OCI-LY1 (cell line): ENCODE data around the gene NACC2.

Source experiments
- EZH2 ChIP-seq: fragments of 200-600 bp; sonication (generic), shearing (Covaris generic); IDR thresholded peaks from 2 replicates; pipeline ENCODE4 v1.8.0; 2017; ENCODE audit warnings: borderline replicate concordance, mixed run types, mild to moderate bottlenecking, antibody characterized with exemption, low read length, moderate library complexity, mixed read lengths
- TF ChIP-seq, protein P1 (sequence below): fragments of 200-600 bp; sonication (generic), shearing (Covaris generic); IDR thresholded peaks from 2 replicates; pipeline ENCODE4 v1.5.1; 2017; ENCODE audit warnings: mild to moderate bottlenecking, antibody characterized with exemption, low read length, moderate library complexity, mixed read lengths

GRCh38 chr9:136013524-136014034 is 81.5 kb downstream of the NACC2 start:
- TF ChIP-seq EZH2, result no peak
- TF ChIP-seq, protein P1, sequence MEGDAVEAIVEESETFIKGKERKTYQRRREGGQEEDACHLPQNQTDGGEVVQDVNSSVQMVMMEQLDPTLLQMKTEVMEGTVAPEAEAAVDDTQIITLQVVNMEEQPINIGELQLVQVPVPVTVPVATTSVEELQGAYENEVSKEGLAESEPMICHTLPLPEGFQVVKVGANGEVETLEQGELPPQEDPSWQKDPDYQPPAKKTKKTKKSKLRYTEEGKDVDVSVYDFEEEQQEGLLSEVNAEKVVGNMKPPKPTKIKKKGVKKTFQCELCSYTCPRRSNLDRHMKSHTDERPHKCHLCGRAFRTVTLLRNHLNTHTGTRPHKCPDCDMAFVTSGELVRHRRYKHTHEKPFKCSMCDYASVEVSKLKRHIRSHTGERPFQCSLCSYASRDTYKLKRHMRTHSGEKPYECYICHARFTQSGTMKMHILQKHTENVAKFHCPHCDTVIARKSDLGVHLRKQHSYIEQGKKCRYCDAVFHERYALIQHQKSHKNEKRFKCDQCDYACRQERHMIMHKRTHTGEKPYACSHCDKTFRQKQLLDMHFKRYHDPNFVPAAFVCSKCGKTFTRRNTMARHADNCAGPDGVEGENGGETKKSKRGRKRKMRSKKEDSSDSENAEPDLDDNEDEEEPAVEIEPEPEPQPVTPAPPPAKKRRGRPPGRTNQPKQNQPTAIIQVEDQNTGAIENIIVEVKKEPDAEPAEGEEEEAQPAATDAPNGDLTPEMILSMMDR, result no peak
